ENCODE measurements around the gene SIX5. TPM values are rescaled to one million over a fixed set of nuclear protein-coding genes. Genes with fewer than 3 reads are reported as not detected.

Gene SIX5
- total RNA-seq, 1 experiment from 2014 or later, result 27.6 TPM

DNA sequence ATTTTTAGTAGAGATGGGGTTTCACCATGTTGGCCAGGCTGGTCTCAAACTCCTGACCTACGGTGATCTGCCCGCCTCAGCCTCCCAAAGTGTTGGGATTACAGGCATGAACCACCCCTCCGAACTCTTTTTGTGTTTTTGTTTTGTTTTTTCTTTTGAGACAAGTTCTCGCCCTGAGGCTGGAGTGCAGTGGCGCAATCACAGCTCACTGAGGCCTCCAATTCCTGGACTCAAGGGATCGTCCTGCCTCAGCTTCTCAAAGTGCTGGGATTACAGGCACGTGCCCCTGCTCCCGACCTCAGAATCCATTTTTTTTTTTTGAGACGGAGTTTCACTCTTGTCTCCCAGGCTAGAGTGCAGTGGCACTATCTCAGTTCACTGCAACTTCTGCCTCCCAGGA is 11.4 kb downstream of the SIX5 start:
- intact Hi-C loops (cut with micrococcal nuclease; ENCODE audit: unreplicated experiment), result no loop called here
- no peak for DNase-seq
- POLR2A ChIA-PET (ENCODE audit: unreplicated experiment), result interaction anchor here (0.7 kb wide), 1 partner anchor 775 kb away, joined by 7 read pairs; no protein-coding TSS in a partner anchor

DNA sequence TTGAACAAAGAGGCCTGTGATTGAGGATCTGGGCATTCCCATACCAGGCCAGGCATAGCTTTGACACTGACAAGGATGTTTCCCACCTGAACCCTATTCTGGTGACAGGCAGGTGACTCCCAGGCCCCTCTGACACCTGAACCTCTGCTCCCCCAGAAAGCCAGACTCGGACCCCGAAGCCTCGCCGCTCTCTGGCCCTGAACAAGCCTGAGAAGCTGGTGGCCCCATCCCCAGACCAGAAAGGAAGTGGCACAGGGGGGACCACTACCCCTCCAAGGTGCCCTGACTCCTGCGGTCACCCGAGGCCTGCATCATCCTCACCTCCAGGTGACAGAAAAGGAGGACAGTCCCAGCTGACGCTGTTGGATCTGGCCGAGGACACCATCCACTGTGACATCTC is 14.7 kb downstream of the SIX5 start:
- H2AFZ ChIP-seq, result no peak overlapping the region
- H3K27me3 ChIP-seq (ENCODE audit: insufficient read depth, low read depth), result no peaks in the 10 kb centered on the region
- no peaks in the 10 kb centered on the region for H3K36me3 ChIP-seq (ENCODE audit: low read depth)
- no peak overlapping the region for H3K4me3 ChIP-seq
- POLR2A ChIA-PET (ENCODE audit: unreplicated experiment), result no interaction called here
- no peaks in the 10 kb centered on the region for H3K9me2 ChIP-seq (ENCODE audit: insufficient read depth)
- no peak overlapping the region for H3K27ac ChIP-seq
- peaks cover 14% of the 10 kb centered on the region for H3K4me1 ChIP-seq (replicated peaks; ENCODE audit: insufficient read depth)
- H3K9me3 ChIP-seq (ENCODE audit: insufficient read depth, low read depth), result no peaks in the 10 kb centered on the region
- intact Hi-C loops (cut with micrococcal nuclease; ENCODE audit: unreplicated experiment), result no loop called here
- no peak overlapping the region for H3K4me2 ChIP-seq
- no TSS peak for BruUV-seq (replicated peaks)
- DNase-seq, result no peak
- CTCF ChIA-PET, result no interaction called here
- no peaks in the 10 kb centered on the region; the same call in 1 of the 2 replicates for H3F3A ChIP-seq (ENCODE audit: insufficient read depth, low read depth)
- TF ChIP-seq EZH2 (IDR thresholded peaks at IDR 0.05; ENCODE audit: low read depth), result no peak
- TF ChIP-seq, protein P1, sequence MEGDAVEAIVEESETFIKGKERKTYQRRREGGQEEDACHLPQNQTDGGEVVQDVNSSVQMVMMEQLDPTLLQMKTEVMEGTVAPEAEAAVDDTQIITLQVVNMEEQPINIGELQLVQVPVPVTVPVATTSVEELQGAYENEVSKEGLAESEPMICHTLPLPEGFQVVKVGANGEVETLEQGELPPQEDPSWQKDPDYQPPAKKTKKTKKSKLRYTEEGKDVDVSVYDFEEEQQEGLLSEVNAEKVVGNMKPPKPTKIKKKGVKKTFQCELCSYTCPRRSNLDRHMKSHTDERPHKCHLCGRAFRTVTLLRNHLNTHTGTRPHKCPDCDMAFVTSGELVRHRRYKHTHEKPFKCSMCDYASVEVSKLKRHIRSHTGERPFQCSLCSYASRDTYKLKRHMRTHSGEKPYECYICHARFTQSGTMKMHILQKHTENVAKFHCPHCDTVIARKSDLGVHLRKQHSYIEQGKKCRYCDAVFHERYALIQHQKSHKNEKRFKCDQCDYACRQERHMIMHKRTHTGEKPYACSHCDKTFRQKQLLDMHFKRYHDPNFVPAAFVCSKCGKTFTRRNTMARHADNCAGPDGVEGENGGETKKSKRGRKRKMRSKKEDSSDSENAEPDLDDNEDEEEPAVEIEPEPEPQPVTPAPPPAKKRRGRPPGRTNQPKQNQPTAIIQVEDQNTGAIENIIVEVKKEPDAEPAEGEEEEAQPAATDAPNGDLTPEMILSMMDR (conservative IDR thresholded peaks at IDR 0.05), result no peak
- no peaks in the 10 kb centered on the region for H4K20me1 ChIP-seq (ENCODE audit: insufficient read depth)
- H3K79me2 ChIP-seq (ENCODE audit: low read depth), result no peaks in the 10 kb centered on the region

More for the DNA sequence above, 11.4 kb downstream of the SIX5 start:
- TF ChIP-seq, protein P1 (conservative IDR thresholded peaks at IDR 0.05), result no peak
- TF ChIP-seq EZH2 (IDR thresholded peaks at IDR 0.05; ENCODE audit: low read depth), result no peak
- no peaks in the 10 kb centered on the region for H4K20me1 ChIP-seq (ENCODE audit: insufficient read depth)
- H3K4me2 ChIP-seq, result no peak overlapping the region
- no peaks in the 10 kb centered on the region for H3K36me3 ChIP-seq (ENCODE audit: low read depth)
- no TSS peak for BruUV-seq (replicated peaks)
- H3K9me3 ChIP-seq (ENCODE audit: insufficient read depth, low read depth), result no peaks in the 10 kb centered on the region
- H2AFZ ChIP-seq, result no peak overlapping the region
- no peaks in the 10 kb centered on the region for H3K79me2 ChIP-seq (ENCODE audit: low read depth)
- peaks cover 8% of the 10 kb centered on the region for H3K4me1 ChIP-seq (replicated peaks; ENCODE audit: insufficient read depth)
- CTCF ChIA-PET, result interaction anchor here (0.7 kb wide), 1 partner anchor 10 kb away, joined by 6 read pairs; no protein-coding TSS in a partner anchor
- H3K27ac ChIP-seq, result no peak overlapping the region
- no peaks in the 10 kb centered on the region for H3K9me2 ChIP-seq (ENCODE audit: insufficient read depth)
- no peak overlapping the region for H3K4me3 ChIP-seq
- no peaks in the 10 kb centered on the region for H3K27me3 ChIP-seq (ENCODE audit: insufficient read depth, low read depth)
- H3F3A ChIP-seq (ENCODE audit: insufficient read depth, low read depth), result peaks cover 3% of the 10 kb centered on the region; the same call in 1 of the 2 replicates

DNA sequence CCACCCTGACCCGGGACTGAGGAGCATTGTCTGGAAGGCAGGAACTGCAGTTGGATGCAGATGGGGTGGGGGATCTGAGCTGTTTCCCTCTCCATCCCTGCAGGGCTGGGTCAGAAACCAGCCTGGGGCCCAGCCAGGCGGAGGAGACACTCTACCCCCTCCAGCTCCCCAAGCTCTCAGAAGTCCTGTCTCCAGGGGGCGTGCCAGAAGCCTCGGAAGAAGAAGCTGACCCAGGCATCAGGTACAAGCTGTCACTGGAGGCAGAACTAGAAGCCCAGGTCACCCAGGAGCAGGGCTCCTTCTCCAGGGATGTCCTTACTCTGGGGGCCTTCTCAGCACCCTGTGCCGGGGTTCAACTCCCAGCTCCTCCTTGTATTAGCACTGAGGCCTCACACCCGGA is 15.5 kb downstream of the SIX5 start:
- Histone ChIP-seq H3K4me3 (no peak overlapping the region), H3K9me3 (ENCODE audit: insufficient read depth, low read depth) (no peaks in the 10 kb centered on the region), H3K9me2 (ENCODE audit: insufficient read depth) (no peaks in the 10 kb centered on the region), H2AFZ (no peak overlapping the region), H4K20me1 (ENCODE audit: insufficient read depth) (no peaks in the 10 kb centered on the region), H3K4me2 (no peak overlapping the region), H3F3A (ENCODE audit: insufficient read depth, low read depth) (no peaks in the 10 kb centered on the region; the same call in 1 of the 2 replicates), H3K27me3 (ENCODE audit: insufficient read depth, low read depth) (no peaks in the 10 kb centered on the region), H3K4me1 (replicated peaks; ENCODE audit: insufficient read depth) (peaks cover 17% of the 10 kb centered on the region), H3K79me2 (ENCODE audit: low read depth) (no peaks in the 10 kb centered on the region), H3K27ac (no peak overlapping the region), H3K36me3 (ENCODE audit: low read depth) (no peaks in the 10 kb centered on the region)
- ChIA-PET CTCF (interaction anchor here (0.6 kb wide), 1 partner anchor 16 kb away, joined by 9 read pairs; the partner anchor contains the start of gene SIX5), POLR2A (ENCODE audit: unreplicated experiment) (no interaction called here)
- intact Hi-C loops (cut with micrococcal nuclease; ENCODE audit: unreplicated experiment), result no loop called here
- TF ChIP-seq, protein P1 (conservative IDR thresholded peaks at IDR 0.05), result no peak; the same call in 1 of the 2 replicates
- TF ChIP-seq EZH2 (IDR thresholded peaks at IDR 0.05; ENCODE audit: low read depth), result no peak
- DNase-seq, result no peak
- BruUV-seq (replicated peaks), result no TSS peak

Measured in PC-9 (cell line).